Trophoblast cell (in vitro differentiated cells and primary cell): Measurements from ENCODE around the gene SVEP1.

Experiments
- DNase-seq, 2 donors: peaks; one replicate each; pipeline ENCODE4 v3.0.0-alpha.2; 2016
- H2AFZ ChIP-seq: 2 replicates; pipeline ENCODE4 v1.6.1; 2013; ENCODE audit warnings: low read length, moderate library complexity, mild to moderate bottlenecking; ENCODE audit not compliant: insufficient read depth, poor library complexity
- H2AK5ac ChIP-seq: 2 replicates; pipeline ENCODE4 v1.6.1; 2013; ENCODE audit warnings: mild to moderate bottlenecking, low read length
- H2BK120ac ChIP-seq: 2 replicates; pipeline ENCODE4 v1.6.1; 2013; ENCODE audit warnings: low read length, mild to moderate bottlenecking, moderate library complexity; ENCODE audit not compliant: insufficient read depth, poor library complexity
- H2BK12ac ChIP-seq: 2 replicates; pipeline ENCODE4 v1.6.1; 2013; ENCODE audit warnings: mild to moderate bottlenecking, low read length, moderate library complexity
- H2BK5ac ChIP-seq: 2 replicates; pipeline ENCODE4 v1.6.1; 2013; ENCODE audit warnings: low read length, low read depth, moderate library complexity, mild to moderate bottlenecking; ENCODE audit not compliant: poor library complexity
- H3K14ac ChIP-seq: 2 replicates; pipeline ENCODE4 v1.6.1; 2013; ENCODE audit warnings: mild to moderate bottlenecking, low read length
- H3K18ac ChIP-seq: 2 replicates; pipeline ENCODE4 v1.6.1; 2013; ENCODE audit warnings: mild to moderate bottlenecking, low read length
- H3K23ac ChIP-seq: 2 replicates; pipeline ENCODE4 v1.6.1; 2013; ENCODE audit warnings: low read length
- H3K27ac ChIP-seq: 2 replicates; pipeline ENCODE4 v1.5.1; 2013; ENCODE audit warnings: low read depth, mild to moderate bottlenecking, inconsistent platforms, low read length, moderate library complexity
- H3K27me3 ChIP-seq: 2 replicates; pipeline ENCODE4 v1.6.1; 2013; ENCODE audit warnings: inconsistent platforms, mild to moderate bottlenecking, low read length, moderate library complexity; ENCODE audit not compliant: insufficient read depth
- H3K36me3 ChIP-seq, 2 experiments: 1 replicate in 1 of 2; 2 replicates in 1 of 2; pipeline ENCODE4 v1.6.1; 2013; ENCODE audit warnings: low read length in 2 of 2, mild to moderate bottlenecking in 2 of 2, moderate library complexity in 1 of 2; ENCODE audit not compliant: insufficient read depth in 2 of 2, control insufficient read depth in 1 of 2
- H3K4ac ChIP-seq: 2 replicates; pipeline ENCODE4 v1.6.1; 2013; ENCODE audit warnings: low read depth, mild to moderate bottlenecking, low read length, moderate library complexity
- H3K4me1 ChIP-seq, 2 experiments: 1 replicate in 1 of 2; 2 replicates in 1 of 2; pipeline ENCODE4 v1.6.1; 2013; ENCODE audit warnings: low read length in 2 of 2, mild to moderate bottlenecking in 2 of 2, moderate library complexity in 1 of 2; ENCODE audit not compliant: insufficient read depth in 2 of 2, control insufficient read depth in 1 of 2
- H3K4me2 ChIP-seq: 2 replicates; pipeline ENCODE4 v1.6.1; 2013; ENCODE audit warnings: inconsistent platforms, mild to moderate bottlenecking, low read length, moderate library complexity
- H3K4me3 ChIP-seq: 2 replicates; pipeline ENCODE4 v1.5.1; 2013; ENCODE audit warnings: mild to moderate bottlenecking, low read depth, low read length, inconsistent platforms
- H3K79me1 ChIP-seq: one replicate; pipeline ENCODE4 v1.6.1; 2013; ENCODE audit warnings: low read length
- H3K79me2 ChIP-seq: 2 replicates; pipeline ENCODE4 v1.6.1; 2013; ENCODE audit warnings: low read length, mild to moderate bottlenecking; ENCODE audit not compliant: control insufficient read depth, insufficient read depth, poor library complexity
- H3K9ac ChIP-seq: 2 replicates; pipeline ENCODE4 v1.6.1; 2013; ENCODE audit warnings: mild to moderate bottlenecking, low read length
- H3K9me3 ChIP-seq: 2 replicates; pipeline ENCODE4 v1.6.1; 2013; ENCODE audit warnings: low read depth, mild to moderate bottlenecking, control low read depth, inconsistent platforms, low read length; ENCODE audit not compliant: insufficient read depth
- H4K12ac ChIP-seq: 2 replicates; pipeline ENCODE4 v1.6.1; 2013; ENCODE audit warnings: low read depth, mild to moderate bottlenecking, low read length, moderate library complexity
- H4K8ac ChIP-seq: 2 replicates; pipeline ENCODE4 v1.6.1; 2013; ENCODE audit warnings: low read depth, mild to moderate bottlenecking, low read length, moderate library complexity
- H4K91ac ChIP-seq: one replicate; pipeline ENCODE4 v1.6.1; 2013; ENCODE audit warnings: low read depth, mild to moderate bottlenecking, low read length, moderate library complexity
- WGBS: extraction: QIAGEN DNeasy Blood & Tissue Kit; methylation state at CpG from one replicate; pipeline ENCODE4 v1.1.7; 2013; ENCODE audit warnings: missing lambda C conversion rate; ENCODE audit not compliant: insufficient read length, insufficient coverage; ENCODE audit errors: extremely low coverage; 5-methylcytosine and 5-hydroxymethylcytosine counted together

The SVEP1 gene

DNA sequence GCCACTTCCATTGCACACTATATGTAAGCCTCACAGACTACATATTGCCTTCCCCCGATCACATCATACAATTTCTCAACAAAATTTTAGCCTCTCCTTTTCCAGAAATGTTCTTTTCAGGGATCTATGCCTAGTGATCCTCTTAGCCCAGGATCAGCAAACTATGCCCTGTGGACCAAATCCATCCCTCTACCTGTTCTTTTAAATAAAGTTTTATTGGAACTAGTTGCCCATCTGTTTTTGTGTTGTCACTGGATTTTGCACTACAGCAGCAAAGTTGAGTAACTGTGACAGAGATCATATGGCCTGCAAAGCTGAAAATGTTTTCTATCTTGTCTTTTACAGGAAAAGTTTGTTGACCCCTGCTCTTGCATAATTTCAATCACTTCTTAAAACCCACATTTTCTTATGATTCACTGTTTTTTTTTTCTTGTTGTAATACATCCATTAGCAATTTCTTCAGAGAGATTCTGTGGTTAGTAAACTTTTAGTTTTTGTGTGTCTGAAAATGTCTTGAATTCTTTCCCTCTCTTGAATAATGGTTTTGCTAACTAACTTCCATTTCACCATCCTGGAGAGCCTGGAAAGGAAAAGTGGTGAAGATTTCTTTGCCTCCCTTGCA lies 248.9 kb downstream of the SVEP1 start:
- H3K9me3 ChIP-seq: no peaks in the 10 kb centered on the region
- H2AK5ac ChIP-seq: no peak overlapping the region
- 100% methylated on average over 1 of the region's 1 CpG for WGBS
- no peak overlapping the region for H3K23ac ChIP-seq
- H3K4me2 ChIP-seq: no peak overlapping the region
- no peak overlapping the region for H2BK120ac ChIP-seq
- no peak overlapping the region for H4K91ac ChIP-seq
- H4K12ac ChIP-seq: no peak overlapping the region
- no peak overlapping the region for H3K27ac ChIP-seq
- H2BK5ac ChIP-seq: no peak overlapping the region
- H3K27me3 ChIP-seq: no peaks in the 10 kb centered on the region
- DNase-seq: no peak
- no peak overlapping the region for H4K8ac ChIP-seq
- H3K79me1 ChIP-seq: no peaks in the 10 kb centered on the region
- H3K4me3 ChIP-seq: no peak overlapping the region
- no peak overlapping the region for H3K9ac ChIP-seq
- no peaks in the 10 kb centered on the region for H3K4me1 ChIP-seq
- no peak overlapping the region for H3K18ac ChIP-seq
- no peak overlapping the region for H3K4ac ChIP-seq
- no peak overlapping the region for H2AFZ ChIP-seq
- no peaks in the 10 kb centered on the region for H3K36me3 ChIP-seq
- H3K14ac ChIP-seq: no peak overlapping the region
- H2BK12ac ChIP-seq: no peak overlapping the region
- H3K79me2 ChIP-seq: no peaks in the 10 kb centered on the region

DNA sequence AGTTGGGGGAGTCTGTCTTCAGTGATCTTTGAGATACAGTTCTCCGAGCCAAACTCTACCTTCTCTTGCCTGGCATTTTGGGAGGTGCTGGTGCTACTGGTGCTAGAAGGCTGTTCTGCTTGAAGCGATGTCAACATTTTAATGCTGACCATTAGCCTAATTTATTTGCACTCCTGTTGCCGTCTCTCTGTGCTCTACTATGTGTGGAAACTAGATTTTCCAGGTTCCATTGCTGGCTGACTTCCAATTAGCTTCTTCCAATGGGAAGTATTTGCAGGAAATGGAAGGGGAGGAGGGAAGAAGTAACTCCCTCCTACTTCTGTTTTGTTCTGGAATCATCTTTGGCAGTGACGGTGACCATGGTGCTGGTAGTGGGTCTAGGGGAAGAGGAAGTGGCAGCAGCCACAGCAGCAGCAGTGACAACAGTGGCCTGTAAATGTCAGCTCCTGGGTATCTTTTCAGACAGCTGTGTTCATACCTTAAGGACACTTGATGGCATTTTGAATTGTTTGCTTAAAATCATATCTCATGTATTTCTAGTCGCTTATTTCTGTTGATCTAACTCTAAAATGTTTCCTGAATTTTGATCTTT lies 249.8 kb downstream of the SVEP1 start:
- no peak overlapping the region for H3K4me2 ChIP-seq
- H3K27me3 ChIP-seq: no peaks in the 10 kb centered on the region
- H2BK12ac ChIP-seq: no peak overlapping the region
- no peaks in the 10 kb centered on the region for H3K9me3 ChIP-seq
- H3K4me1 ChIP-seq: no peaks in the 10 kb centered on the region
- no peak overlapping the region for H3K14ac ChIP-seq
- no peak overlapping the region for H4K12ac ChIP-seq
- no peak overlapping the region for H3K9ac ChIP-seq
- H3K36me3 ChIP-seq: no peaks in the 10 kb centered on the region
- no peaks in the 10 kb centered on the region for H3K79me2 ChIP-seq
- H3K4me3 ChIP-seq: no peak overlapping the region
- no peak overlapping the region for H3K18ac ChIP-seq
- no peak overlapping the region for H2AFZ ChIP-seq
- no peaks in the 10 kb centered on the region for H3K79me1 ChIP-seq
- no peak overlapping the region for H2BK5ac ChIP-seq
- no peak overlapping the region for H2BK120ac ChIP-seq
- H4K91ac ChIP-seq: no peak overlapping the region
- no peak overlapping the region for H3K23ac ChIP-seq
- no peak overlapping the region for H4K8ac ChIP-seq
- no peak for DNase-seq
- no peak overlapping the region for H3K27ac ChIP-seq
- no peak overlapping the region for H2AK5ac ChIP-seq
- no CpG with 5 or more reads among the region's 5 CpGs for WGBS
- no peak overlapping the region for H3K4ac ChIP-seq

DNA sequence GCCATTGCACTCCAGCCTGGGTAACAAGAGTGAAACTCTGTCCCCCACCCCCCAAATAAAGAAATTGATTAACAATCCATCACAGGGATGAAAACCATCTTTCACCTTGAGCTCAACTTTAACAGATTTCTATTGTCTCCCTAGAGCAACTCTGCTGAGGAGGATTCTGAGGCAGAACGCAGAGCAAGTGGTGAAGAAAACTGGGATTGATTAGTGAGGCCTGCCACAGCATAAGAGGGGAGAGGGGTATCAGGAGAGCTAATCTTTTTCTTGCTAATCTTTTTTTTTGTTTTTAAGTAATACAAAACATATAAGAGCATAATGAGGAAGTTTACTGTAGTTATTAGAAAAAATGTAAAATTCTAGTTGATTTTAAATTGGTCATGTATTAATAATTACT lies 250.8 kb downstream of the SVEP1 start:
- Histone ChIP-seq H3K4me3 (no peak overlapping the region), H3K36me3 (no peaks in the 10 kb centered on the region), H3K79me2 (no peaks in the 10 kb centered on the region), H3K9me3 (no peaks in the 10 kb centered on the region), H3K79me1 (no peaks in the 10 kb centered on the region), H3K27me3 (no peaks in the 10 kb centered on the region), H3K27ac (no peak overlapping the region), H3K9ac (no peak overlapping the region), H3K4me1 (no peaks in the 10 kb centered on the region), H2BK5ac (no peak overlapping the region), H2BK120ac (no peak overlapping the region), H3K23ac (no peak overlapping the region), H4K8ac (no peak overlapping the region), H4K12ac (no peak overlapping the region), H2BK12ac (no peak overlapping the region), H3K4me2 (no peak overlapping the region), H3K14ac (no peak overlapping the region), H2AK5ac (no peak overlapping the region), H3K4ac (no peak overlapping the region), H4K91ac (no peak overlapping the region), H3K18ac (no peak overlapping the region), H2AFZ (no peak overlapping the region)
- WGBS: no CpG with 5 or more reads among the region's 1 CpG
- DNase-seq: no peak

DNA sequence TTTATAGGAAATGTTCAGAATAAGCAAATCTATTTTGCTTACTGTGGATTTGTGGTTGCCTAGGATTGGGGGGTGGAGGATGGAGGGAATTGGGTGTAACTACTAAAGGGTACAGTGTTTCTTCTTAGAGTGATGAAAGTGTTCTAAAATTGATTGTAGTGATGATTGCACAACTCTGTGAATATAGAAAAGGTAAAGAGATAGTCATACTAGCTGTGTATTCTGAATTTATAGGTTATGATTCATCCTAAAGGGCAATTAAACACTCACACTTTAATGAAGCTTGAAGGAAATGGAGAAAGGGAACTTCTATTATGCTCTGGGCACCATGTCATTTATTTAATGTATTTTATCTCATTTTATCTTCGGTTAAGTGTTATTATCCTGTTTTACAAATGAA lies 251.8 kb downstream of the SVEP1 start:
- H2AK5ac ChIP-seq: no peak overlapping the region
- H3K4me3 ChIP-seq: no peak overlapping the region
- no peak overlapping the region for H3K18ac ChIP-seq
- no peaks in the 10 kb centered on the region for H3K79me1 ChIP-seq
- no peak overlapping the region for H2BK12ac ChIP-seq
- no peak overlapping the region for H2BK5ac ChIP-seq
- H3K4me1 ChIP-seq: no peaks in the 10 kb centered on the region
- H3K79me2 ChIP-seq: no peaks in the 10 kb centered on the region
- no peaks in the 10 kb centered on the region for H3K9me3 ChIP-seq
- H3K27ac ChIP-seq: no peak overlapping the region
- no peak overlapping the region for H4K8ac ChIP-seq
- H4K91ac ChIP-seq: no peak overlapping the region
- H3K4ac ChIP-seq: no peak overlapping the region
- WGBS: no CpG with 5 or more reads among the region's 1 CpG
- no peaks in the 10 kb centered on the region for H3K27me3 ChIP-seq
- no peak overlapping the region for H3K23ac ChIP-seq
- DNase-seq: no peak
- H3K14ac ChIP-seq: no peak overlapping the region
- H3K9ac ChIP-seq: no peak overlapping the region
- no peak overlapping the region for H2BK120ac ChIP-seq
- H3K36me3 ChIP-seq: no peaks in the 10 kb centered on the region
- H4K12ac ChIP-seq: no peak overlapping the region
- H3K4me2 ChIP-seq: no peak overlapping the region
- H2AFZ ChIP-seq: no peak overlapping the region
